Measurements from ENCODE around the gene ABCD2.
"Not testable (repeated sequence)": the region's sequence is repeated elsewhere in the genome, so short reads cannot be mapped to it uniquely, and the experiment has no call there.

GRCh38 chr12:39522167-39522566 lies 97.4 kb downstream of the ABCD2 start:
- TF ChIP-seq CTCF, POLR2A (IDR thresholded peaks at IDR 0.05): not testable (repeated sequence)

All from thyroid gland (tissue), 4 donors.